GM03348 (cell line): ENCODE data around the gene ESAM.

ENCODE experiments used
- DNase-seq: peaks from one replicate; pipeline ENCODE4 v3.0.0; 2012; ENCODE audit warnings: low spot score

ESAM gene

GRCh38 chr11:124727474-124727873 is 34.6 kb downstream of the ESAM start:
- DNase-seq, result no peak

DNA sequence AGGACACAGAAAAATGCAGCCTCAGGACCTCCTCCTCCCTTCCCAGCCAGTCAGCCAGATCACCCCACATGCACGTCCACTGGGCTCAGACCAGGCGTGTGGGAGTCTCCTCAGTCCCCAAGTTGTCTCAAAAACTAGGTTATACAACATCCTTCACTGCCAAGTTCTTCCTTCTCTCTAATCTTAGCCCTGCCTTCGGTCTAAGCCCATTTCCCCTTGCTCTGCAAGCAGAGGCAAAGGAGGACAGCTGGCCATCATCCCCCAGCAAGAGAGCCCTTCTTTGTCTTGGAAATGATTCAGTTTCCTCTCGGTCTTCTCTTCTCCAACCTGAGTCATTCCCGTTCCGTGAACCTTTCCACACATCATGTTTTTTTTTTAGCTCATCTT is 36.4 kb downstream of the ESAM start:
- DNase-seq, result peak; percentile 38

DNA sequence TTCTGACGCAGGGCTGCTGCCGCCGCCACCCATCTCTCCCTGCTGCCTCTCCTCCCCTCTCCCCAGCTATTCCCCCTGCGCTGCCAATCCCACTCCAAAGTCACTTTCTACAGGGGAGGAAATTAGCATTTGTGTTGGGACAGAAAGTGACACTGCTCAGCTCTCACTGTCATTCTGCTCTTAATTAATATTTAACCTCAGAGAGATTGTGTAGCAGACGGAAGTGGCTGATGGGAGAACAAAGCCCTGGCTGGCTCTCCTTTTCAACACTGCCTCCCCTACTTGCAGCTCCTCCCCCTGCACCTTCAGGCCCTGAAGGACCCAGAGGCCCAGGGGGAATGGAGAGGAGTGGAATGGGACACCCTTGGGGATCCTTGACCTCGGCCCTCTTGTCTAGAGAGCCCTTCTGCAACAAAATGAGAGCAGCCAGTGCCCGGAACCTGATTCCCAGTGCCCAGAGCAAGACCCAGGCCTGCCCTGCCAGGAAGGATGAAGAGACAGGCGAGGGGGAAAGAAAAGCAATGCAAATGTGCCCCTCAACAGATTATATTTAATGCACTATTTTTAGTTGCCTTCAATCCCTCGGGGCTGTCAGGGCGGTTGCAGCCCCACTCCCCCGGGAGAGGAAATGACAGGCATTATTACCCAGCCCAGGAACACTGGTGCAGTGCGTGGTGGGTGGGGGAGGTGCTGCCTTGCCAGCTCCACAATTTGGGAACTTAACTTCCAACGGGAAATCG is 36.9 kb downstream of the ESAM start:
- DNase-seq, result no peak

DNA sequence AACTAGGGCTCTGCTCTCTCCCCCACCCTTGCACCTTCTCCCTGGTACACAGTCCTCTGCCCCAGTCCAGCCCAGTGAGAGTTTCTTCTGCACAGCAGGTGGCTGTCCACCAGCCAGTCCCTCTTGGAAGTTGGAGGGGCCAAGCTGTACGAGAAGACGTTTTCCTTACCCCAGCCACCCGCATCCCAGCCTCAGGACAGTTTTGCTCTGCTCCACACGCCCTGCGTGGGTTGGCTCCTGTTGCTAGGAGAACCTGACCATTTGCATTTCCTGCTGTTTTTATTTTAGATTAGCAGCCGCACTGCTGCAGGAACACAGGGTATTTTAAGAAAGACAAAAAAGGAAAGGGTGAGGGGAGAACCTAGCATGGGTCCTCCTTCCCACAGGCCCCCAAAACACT is 39.9 kb downstream of the ESAM start:
- DNase-seq, result no peak

DNA sequence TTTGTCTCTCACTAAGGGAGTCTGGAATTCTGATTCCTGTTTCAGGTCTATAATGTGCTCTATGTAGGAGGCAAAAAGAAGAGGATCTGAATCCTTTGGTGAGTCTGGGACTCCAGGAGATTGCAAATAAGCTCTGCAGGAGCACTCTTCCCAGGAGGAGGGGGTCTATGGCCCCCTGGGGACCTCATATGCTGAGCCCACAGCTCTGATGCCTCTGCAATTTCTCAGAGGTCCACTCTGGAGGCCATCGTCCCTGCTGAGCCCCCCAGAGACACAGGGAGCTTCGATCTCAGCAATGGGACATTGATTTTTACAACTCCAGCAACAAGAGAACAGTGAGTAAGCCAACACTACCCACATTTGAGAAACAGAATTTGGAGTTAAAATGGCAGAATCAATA is 42.6 kb downstream of the ESAM start:
- DNase-seq, result no peak

DNA sequence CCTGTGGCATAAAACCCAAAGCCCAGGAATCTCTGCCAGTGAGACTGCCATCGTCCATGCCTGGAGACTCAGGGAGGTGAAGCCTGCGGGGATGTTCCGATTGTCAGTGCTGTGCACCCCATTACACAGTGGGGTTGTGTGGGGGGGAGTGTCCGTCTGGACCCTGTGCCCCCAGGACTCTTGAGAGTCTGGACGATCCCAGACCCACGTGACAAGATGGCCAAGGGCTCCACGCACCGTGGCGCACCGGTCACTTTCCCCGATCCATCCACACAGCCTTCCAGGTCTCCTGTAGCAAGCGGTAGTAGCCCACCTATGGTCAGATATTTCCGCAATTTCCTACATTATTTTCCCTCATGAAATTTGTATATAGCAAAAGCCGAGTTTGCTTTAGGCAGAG is 43.3 kb downstream of the ESAM start:
- DNase-seq, result no peak

GRCh38 chr11:124717786-124718651 is 44.1 kb downstream of the ESAM start:
- peak; percentile 54 for DNase-seq

- no peak for DNase-seq
Observed at GRCh38 chr11:124717421-124717785, 44.7 kb downstream of the ESAM start.

DNA sequence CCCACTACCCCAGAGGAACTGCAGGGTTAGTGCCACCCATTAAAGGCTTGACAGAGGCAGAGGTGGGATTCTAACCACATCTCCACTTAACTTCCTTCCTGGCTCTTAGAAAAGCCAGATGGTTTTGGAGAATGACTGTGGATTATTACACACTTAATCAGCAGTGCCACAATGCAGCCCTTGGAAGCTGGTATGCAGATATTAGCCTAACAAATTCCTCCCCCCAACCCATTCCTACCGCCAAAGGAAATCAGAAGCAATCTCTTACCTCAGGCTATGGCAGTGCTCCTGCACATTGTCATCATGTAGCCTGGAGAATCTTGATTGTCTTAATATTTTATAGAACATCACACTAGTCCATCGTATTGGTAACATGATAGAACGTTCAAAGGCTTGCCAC is 45.5 kb downstream of the ESAM start:
- no peak for DNase-seq

DNA sequence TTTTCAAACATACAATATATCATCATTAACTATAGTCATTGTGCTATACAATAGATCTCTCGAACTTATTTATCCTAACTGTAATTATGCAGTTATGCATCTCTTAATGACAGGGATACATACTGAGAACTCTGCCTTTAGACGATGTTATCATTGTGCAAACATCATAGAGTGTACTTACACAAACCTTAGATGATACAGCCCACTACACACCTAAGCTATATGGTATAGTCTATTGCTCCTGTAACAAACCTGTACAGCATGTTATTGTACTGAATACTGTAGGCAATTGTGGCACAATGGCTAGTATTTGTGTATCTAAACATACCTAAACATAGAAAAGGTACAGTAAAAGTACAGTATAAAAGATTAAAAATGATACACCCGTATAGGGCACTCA is 49.7 kb downstream of the ESAM start:
- DNase-seq, result no peak

- no peak for DNase-seq
Observed at GRCh38 chr11:124707829-124708228, 54.3 kb downstream of the ESAM start.
